ENCODE data around the gene CYP11A1. TPM values are rescaled to one million over a fixed set of nuclear protein-coding genes. Genes with fewer than 3 reads are reported as not detected.

The CYP11A1 gene
- total and polyA plus RNA-seq, 2 donors (not counting 1 experiment from before 2014, with no cell fraction given), result not detected

- Histone ChIP-seq H3K79me2 (ENCODE audit: control insufficient read depth, insufficient read depth, low read length) (peaks cover 10% of the 10 kb centered on the region), H3K9me3 (ENCODE audit: control extremely low read depth in 1 of 3, control insufficient read depth in 2 of 3, insufficient read depth in 1 of 3, low read length in 2 of 3) (peaks cover 0 to 4% (median 0%) of the 10 kb centered on the region in 3 donors), H3K27ac (ENCODE audit: low read length in 2 of 2) (peak overlapping the region; percentile 76 to 96), H3K4me1 (ENCODE audit: control insufficient read depth in 2 of 2, insufficient read depth in 2 of 2, low read length in 2 of 2) (peaks cover 100% of the 10 kb centered on the region in 2 donors), H2AFZ (ENCODE audit: insufficient read depth, low read depth, low read length, poor library complexity, severe bottlenecking) (no peak overlapping the region), H3K4me3 (ENCODE audit: control extremely low read depth in 1 of 5, extremely low read depth in 1 of 5, insufficient read depth in 1 of 5, low read depth in 2 of 5, low read length in 4 of 5) (no peak overlapping the region), H3K4me2 (replicated peaks; ENCODE audit: low read depth, low read length, poor library complexity, severe bottlenecking) (peak overlapping the region; percentile 60), H3K36me3 (replicated peaks in 1 of 2; ENCODE audit: control extremely low read depth in 1 of 2, control insufficient read depth in 1 of 2, extremely low read depth in 1 of 2, insufficient read depth in 2 of 2, low read length in 1 of 2) (no peaks in the 10 kb centered on the region), H3K27me3 (replicated peaks in 1 of 4; ENCODE audit: control extremely low read depth in 1 of 4, control insufficient read depth in 3 of 4, insufficient read depth in 4 of 4, low read length in 3 of 4) (no peaks in the 10 kb centered on the region), H4K20me1 (ENCODE audit: control insufficient read depth, insufficient read depth, low read length, poor library complexity, severe bottlenecking) (no peaks in the 10 kb centered on the region), H3K9ac (ENCODE audit: low read length) (no peak overlapping the region)
- peak overlapping the region; percentile 78 for H3K27ac Mint-ChIP-seq
- intact Hi-C loops (cut with micrococcal nuclease), result no loop called here
- POLR2A ChIA-PET, result interaction anchor here (0.7 to 8.4 kb wide), 4 partner anchors 14 to 272 kb away, joined by 3 to 64 read pairs (median 4); no protein-coding TSS in a partner anchor
- 19% methylated on average over 2 of the region's 5 CpGs for WGBS (ENCODE audit: insufficient coverage)
- H3K4me1 Mint-ChIP-seq, result peaks cover 98% of the 10 kb centered on the region
- DNase-seq (peak; percentile 41), ATAC-seq (ENCODE audit: low read depth) (no peak)
- H3K9me3 Mint-ChIP-seq (ENCODE audit: insufficient read depth), result no peaks in the 10 kb centered on the region
- CTCF ChIA-PET, result interaction anchor here (1.7 to 9.5 kb wide), 3 partner anchors 16 to 30 kb away, joined by 4 to 153 read pairs (median 26); no protein-coding TSS in a partner anchor
- peak overlapping the region; percentile 47 for H3K4me3 Mint-ChIP-seq
- H3K27me3 Mint-ChIP-seq, result no peaks in the 10 kb centered on the region
- TF ChIP-seq CTCF (IDR thresholded peaks at IDR 0.05) (no peak), EZH2 (IDR thresholded peaks at IDR 0.05; ENCODE audit: borderline replicate concordance, insufficient read depth, low read depth, low read length, poor library complexity, severe bottlenecking) (no peak)
Measured at GRCh38 chr15:74399511-74400312, 32.3 kb upstream of the CYP11A1 start.

- Histone ChIP-seq H3K27ac (ENCODE audit: low read length in 2 of 2) (peak overlapping the region; percentile 96 to 98), H3K79me2 (ENCODE audit: control insufficient read depth, insufficient read depth, low read length) (peaks cover 10% of the 10 kb centered on the region), H2AFZ (ENCODE audit: insufficient read depth, low read depth, low read length, poor library complexity, severe bottlenecking) (no peak overlapping the region), H3K36me3 (replicated peaks in 1 of 2; ENCODE audit: control extremely low read depth in 1 of 2, control insufficient read depth in 1 of 2, extremely low read depth in 1 of 2, insufficient read depth in 2 of 2, low read length in 1 of 2) (no peaks in the 10 kb centered on the region), H3K4me1 (ENCODE audit: control insufficient read depth in 2 of 2, insufficient read depth in 2 of 2, low read length in 2 of 2) (peaks cover 99 to 100% of the 10 kb centered on the region in 2 donors), H3K9me3 (ENCODE audit: control extremely low read depth in 1 of 3, control insufficient read depth in 2 of 3, insufficient read depth in 1 of 3, low read length in 2 of 3) (peaks cover 0 to 4% (median 0%) of the 10 kb centered on the region in 3 donors), H3K9ac (ENCODE audit: low read length) (no peak overlapping the region), H4K20me1 (ENCODE audit: control insufficient read depth, insufficient read depth, low read length, poor library complexity, severe bottlenecking) (no peaks in the 10 kb centered on the region), H3K27me3 (replicated peaks in 1 of 4; ENCODE audit: control extremely low read depth in 1 of 4, control insufficient read depth in 3 of 4, insufficient read depth in 4 of 4, low read length in 3 of 4) (no peaks in the 10 kb centered on the region), H3K4me3 (ENCODE audit: control extremely low read depth in 1 of 5, extremely low read depth in 1 of 5, insufficient read depth in 1 of 5, low read depth in 2 of 5, low read length in 4 of 5) (no peak overlapping the region), H3K4me2 (replicated peaks; ENCODE audit: low read depth, low read length, poor library complexity, severe bottlenecking) (peak overlapping the region; percentile 21)
- Mint-ChIP-seq H3K4me1 (peaks cover 98% of the 10 kb centered on the region), H3K27me3 (no peaks in the 10 kb centered on the region), H3K9me3 (ENCODE audit: insufficient read depth) (no peaks in the 10 kb centered on the region), H3K4me3 (peak overlapping the region; percentile 26), H3K27ac (peak overlapping the region; percentile 66)
- no CpG with 5 or more reads among the region's 3 CpGs for WGBS (ENCODE audit: insufficient coverage)
- intact Hi-C loops (cut with micrococcal nuclease), result no loop called here
- ChIA-PET CTCF (interaction anchor here (9.5 kb wide), 1 partner anchor 16 kb away, joined by 153 read pairs; no protein-coding TSS in a partner anchor), POLR2A (interaction anchor here (1.3 to 8.4 kb wide), 2 partner anchors 14 to 32 kb away, joined by 4 to 64 read pairs; no protein-coding TSS in a partner anchor)
- TF ChIP-seq CTCF (IDR thresholded peaks at IDR 0.05) (no peak), EZH2 (IDR thresholded peaks at IDR 0.05; ENCODE audit: borderline replicate concordance, insufficient read depth, low read depth, low read length, poor library complexity, severe bottlenecking) (no peak)
- no peak for ATAC-seq (ENCODE audit: low read depth)
- peak; percentile 63 for DNase-seq
Measured at GRCh38 chr15:74399100-74399499, 31.7 kb upstream of the CYP11A1 start.

Measured in B cell (primary cell).